GM13976 (cell line): ENCODE measurements around the gene SLC4A1AP.
A peak's percentile ranks its signal among the peaks of the same experiment; 100 is the strongest.
"Not testable (repeated sequence)": the region's sequence is repeated elsewhere in the genome, so short reads cannot be mapped to it uniquely, and the experiment has no call there.

Source experiments
- DNase-seq: peaks from one replicate; pipeline ENCODE4 v3.0.0; 2012; ENCODE audit warnings: low spot score
- in situ Hi-C: fragments of 300-500 bp; cut with MboI; formaldehyde crosslinking; loops from one replicate; pipeline ENCODE4 v1.12.0; 2022; ENCODE audit warnings: low sequenced_read_pairs, mixed read lengths, inconsistent platforms; ENCODE audit not compliant: unreplicated experiment
- TF ChIP-seq, protein P1 (sequence below): IDR thresholded peaks from 2 replicates; pipeline ENCODE4 v1.5.1; 2012; ENCODE audit warnings: borderline replicate concordance, mild to moderate bottlenecking; ENCODE audit not compliant: insufficient read depth; ENCODE audit errors: extremely low read depth, missing control alignments, control extremely low read depth

The SLC4A1AP gene

GRCh38 chr2:27683390-27684071 lies 19.8 kb downstream of the SLC4A1AP start:
- TF ChIP-seq, protein P1, sequence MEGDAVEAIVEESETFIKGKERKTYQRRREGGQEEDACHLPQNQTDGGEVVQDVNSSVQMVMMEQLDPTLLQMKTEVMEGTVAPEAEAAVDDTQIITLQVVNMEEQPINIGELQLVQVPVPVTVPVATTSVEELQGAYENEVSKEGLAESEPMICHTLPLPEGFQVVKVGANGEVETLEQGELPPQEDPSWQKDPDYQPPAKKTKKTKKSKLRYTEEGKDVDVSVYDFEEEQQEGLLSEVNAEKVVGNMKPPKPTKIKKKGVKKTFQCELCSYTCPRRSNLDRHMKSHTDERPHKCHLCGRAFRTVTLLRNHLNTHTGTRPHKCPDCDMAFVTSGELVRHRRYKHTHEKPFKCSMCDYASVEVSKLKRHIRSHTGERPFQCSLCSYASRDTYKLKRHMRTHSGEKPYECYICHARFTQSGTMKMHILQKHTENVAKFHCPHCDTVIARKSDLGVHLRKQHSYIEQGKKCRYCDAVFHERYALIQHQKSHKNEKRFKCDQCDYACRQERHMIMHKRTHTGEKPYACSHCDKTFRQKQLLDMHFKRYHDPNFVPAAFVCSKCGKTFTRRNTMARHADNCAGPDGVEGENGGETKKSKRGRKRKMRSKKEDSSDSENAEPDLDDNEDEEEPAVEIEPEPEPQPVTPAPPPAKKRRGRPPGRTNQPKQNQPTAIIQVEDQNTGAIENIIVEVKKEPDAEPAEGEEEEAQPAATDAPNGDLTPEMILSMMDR, result peak; percentile 93
- peak; percentile 75 for DNase-seq
- in situ Hi-C loops, result no loop called here

- DNase-seq, in situ Hi-C loops: not testable (repeated sequence)
These were observed 21.3 kb downstream of the SLC4A1AP start for GRCh38 chr2:27685006-27685405.

- in situ Hi-C loops, result no loop called here
- TF ChIP-seq, protein P1, result no peak
- DNase-seq, result no peak
These were observed 21.9 kb downstream of the SLC4A1AP start for GRCh38 chr2:27685577-27685976.

DNA sequence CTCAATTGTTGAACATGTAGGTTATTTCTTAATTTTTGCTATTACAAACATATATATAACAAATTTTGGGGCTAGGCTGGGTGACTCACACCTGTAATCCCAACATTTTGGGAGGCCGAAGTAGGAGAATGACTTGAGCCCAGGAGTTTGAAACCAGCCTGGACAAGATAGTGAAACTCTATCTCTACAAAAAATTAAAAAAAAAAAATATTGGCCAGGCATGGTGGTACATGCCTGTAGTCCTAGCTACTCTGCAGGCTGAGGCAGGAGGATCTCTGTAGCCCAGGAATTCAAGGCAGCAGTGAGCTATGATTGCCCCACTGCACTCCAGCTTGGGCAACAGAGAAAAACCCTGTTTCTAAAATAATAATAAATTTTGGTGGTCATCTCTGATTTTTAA lies 23.5 kb downstream of the SLC4A1AP start:
- TF ChIP-seq, protein P1, result no peak
- no peak for DNase-seq
- in situ Hi-C loops, result no loop called here

GRCh38 chr2:27689424-27689823 lies 25.7 kb downstream of the SLC4A1AP start:
- in situ Hi-C loops, result no loop called here
- TF ChIP-seq, protein P1, result no peak
- DNase-seq, result no peak

GRCh38 chr2:27690052-27690451 lies 26.4 kb downstream of the SLC4A1AP start:
- TF ChIP-seq, protein P1, result no peak
- DNase-seq, result no peak

GRCh38 chr2:27697660-27698059 lies 34.0 kb downstream of the SLC4A1AP start:
- DNase-seq, result no peak
- TF ChIP-seq, protein P1, result no peak
- in situ Hi-C loops, result no loop called here

More at GRCh38 chr2:27690052-27690451, 26.4 kb downstream of the SLC4A1AP start:
- in situ Hi-C loops, result no loop called here
